ENCODE measurements around the gene IGSF8.
"Not testable (repeated sequence)": the region's sequence is repeated elsewhere in the genome, so short reads cannot be mapped to it uniquely, and the experiment has no call there.

IGSF8 gene

DNA sequence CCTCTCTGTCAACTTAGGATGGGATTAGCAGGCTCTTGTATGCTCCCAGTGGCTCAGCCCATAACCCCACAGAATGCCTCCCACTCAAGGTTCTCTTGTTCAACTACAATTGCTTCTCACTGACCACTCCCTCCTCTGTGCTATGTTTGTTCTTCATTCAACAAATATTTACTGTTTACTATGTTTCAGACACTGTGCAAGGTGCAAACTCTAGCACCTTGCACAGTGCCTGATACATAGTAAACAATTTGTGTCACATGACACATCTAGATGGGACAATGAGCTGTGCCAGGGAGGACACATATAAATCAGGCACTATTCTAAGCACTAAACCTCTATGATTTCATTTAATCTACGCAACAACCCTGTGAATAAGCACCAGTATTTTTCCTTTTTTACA is 32.5 kb upstream of the IGSF8 start:
- no peak for TF ChIP-seq POLR2A (IDR thresholded peaks at IDR 0.05; ENCODE audit: low read depth, low read length)
- no peak for DNase-seq (ENCODE audit: insufficient read length, low spot score)
- FAIRE-seq = no peak

DNA sequence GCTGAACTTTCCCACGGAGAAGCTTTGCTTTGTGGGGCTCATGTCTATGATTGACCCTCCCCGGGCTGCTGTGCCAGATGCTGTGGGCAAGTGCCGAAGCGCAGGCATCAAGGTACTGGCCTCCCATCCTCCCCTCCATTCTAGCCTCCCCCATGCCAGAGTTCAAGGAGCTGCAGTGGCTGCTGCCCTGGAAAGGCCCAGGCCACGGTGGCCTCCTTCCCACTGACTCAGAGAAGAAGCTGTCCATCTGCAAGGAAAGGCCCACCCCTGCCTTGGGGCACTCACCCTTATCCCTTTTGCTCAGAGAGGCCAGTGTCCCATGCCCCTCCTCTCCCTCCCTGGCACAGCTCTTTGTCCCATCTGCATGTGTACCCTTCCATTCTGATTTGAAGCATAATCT is 32.1 kb upstream of the IGSF8 start:
- no peak for TF ChIP-seq POLR2A (IDR thresholded peaks at IDR 0.05; ENCODE audit: low read depth, low read length)
- DNase-seq (ENCODE audit: insufficient read length, low spot score) (no peak), FAIRE-seq (no peak)

DNA sequence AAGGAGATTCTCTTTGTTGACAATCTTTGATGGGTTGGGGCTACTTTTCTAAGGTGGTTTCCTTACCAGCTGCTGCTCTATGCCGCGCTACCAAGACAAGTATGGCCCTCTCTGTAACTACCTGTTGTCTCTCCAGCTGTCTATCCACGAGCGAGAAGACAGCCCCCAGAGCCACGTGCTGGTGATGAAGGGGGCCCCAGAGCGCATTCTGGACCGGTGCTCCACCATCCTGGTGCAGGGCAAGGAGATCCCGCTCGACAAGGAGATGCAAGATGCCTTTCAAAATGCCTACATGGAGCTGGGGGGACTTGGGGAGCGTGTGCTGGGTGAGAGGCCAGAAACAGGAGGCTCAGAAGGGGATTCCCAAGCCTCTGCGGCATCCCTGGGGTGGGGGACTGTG is 31.5 kb upstream of the IGSF8 start:
- TF ChIP-seq POLR2A (IDR thresholded peaks at IDR 0.05; ENCODE audit: low read depth, low read length) = no peak
- DNase-seq (ENCODE audit: insufficient read length, low spot score) (no peak), FAIRE-seq (no peak)

DNA sequence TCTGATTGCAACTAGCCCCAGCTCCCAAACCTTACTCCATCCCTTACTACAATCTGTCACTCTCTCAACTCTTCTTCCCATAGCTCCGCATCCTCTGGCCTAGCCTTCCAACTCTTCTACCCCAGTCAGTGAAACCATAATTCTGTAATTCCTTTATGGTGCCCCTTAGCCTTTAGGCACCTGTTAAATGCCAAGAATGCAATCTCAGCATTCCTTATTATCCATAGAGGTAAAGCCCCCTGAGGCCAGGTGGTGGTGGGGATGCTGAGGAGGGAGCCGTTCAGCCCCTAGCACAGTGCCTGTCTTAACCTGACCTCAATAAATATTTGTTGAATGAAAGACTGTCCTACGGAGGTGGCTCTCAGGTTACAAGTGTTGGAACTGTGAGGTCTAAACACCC is 31.1 kb upstream of the IGSF8 start:
- no peak for TF ChIP-seq POLR2A (IDR thresholded peaks at IDR 0.05; ENCODE audit: low read depth, low read length)
- FAIRE-seq (no peak), DNase-seq (ENCODE audit: insufficient read length, low spot score) (no peak)

DNA sequence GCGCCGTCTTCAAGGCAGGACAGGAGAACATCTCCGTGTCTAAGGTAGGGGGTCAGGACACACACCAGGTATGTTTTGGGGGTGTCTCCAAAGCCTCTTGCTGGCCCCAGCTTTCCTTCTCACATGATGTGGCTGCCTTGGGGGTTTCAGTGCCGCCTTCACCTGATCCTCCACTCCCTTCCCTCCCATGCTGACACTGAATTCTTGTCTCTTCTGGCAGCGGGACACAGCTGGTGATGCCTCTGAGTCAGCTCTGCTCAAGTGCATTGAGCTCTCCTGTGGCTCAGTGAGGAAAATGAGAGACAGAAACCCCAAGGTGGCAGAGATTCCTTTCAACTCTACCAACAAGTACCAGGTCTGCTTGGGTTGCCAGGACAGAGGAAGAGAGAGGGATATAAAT is 30.6 kb upstream of the IGSF8 start:
- no peak for FAIRE-seq
- no peak for TF ChIP-seq POLR2A (IDR thresholded peaks at IDR 0.05; ENCODE audit: low read depth, low read length)

DNA sequence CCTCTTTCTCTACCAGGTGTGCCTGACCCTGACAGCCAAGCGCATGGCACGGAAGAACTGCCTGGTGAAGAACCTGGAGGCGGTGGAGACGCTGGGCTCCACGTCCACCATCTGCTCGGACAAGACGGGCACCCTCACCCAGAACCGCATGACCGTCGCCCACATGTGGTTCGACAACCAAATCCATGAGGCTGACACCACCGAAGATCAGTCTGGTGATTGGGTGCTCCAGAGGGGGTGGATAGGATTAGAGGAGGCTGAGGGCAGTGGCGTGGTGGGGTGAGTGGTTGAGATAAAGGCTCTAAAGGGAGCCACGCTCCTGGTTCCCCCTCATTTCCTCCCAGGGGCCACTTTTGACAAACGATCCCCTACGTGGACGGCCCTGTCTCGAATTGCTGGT is 30.2 kb upstream of the IGSF8 start:
- no peak for DNase-seq (ENCODE audit: insufficient read length, low spot score)
- no peak for FAIRE-seq
- TF ChIP-seq POLR2A (IDR thresholded peaks at IDR 0.05; ENCODE audit: low read depth, low read length) = no peak

More for the DNA sequence above, 30.6 kb upstream of the IGSF8 start:
- peak; percentile 69 for DNase-seq (ENCODE audit: insufficient read length, low spot score)

DNA sequence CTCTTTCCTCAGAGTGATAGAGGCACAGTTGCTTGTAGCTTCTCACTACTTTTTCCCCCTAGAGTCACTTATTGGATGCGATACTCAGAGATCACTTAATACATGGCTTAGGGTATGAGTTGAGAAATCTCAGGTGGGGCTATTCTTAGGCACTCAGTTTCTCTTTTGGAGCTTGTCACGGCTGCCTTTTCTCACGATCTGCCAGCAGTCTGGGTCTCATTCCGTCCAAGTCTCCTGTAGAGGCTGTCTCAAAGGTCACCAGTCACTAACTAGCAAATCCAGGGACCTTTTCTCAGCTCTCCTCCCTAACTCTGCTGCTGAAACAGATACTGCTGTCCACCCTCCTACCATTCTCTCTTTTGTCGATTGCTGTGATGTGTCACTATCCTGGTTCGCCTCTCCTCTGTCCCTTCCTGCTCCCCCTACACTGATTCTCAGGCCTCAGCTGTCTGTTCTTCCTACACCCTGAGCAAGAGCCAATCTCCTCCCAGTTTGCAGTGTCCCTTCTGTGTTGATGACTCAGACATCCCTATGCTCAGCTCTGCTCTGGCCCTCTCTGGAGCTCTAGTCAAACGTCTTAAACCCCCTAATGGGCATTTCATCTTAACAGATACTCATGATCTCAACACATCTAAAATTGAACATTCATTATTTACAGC is 29.6 kb upstream of the IGSF8 start:
- peak; percentile 71 for DNase-seq (ENCODE audit: insufficient read length, low spot score)
- no peak for TF ChIP-seq POLR2A (IDR thresholded peaks at IDR 0.05; ENCODE audit: low read depth, low read length)
- no peak for FAIRE-seq

DNA sequence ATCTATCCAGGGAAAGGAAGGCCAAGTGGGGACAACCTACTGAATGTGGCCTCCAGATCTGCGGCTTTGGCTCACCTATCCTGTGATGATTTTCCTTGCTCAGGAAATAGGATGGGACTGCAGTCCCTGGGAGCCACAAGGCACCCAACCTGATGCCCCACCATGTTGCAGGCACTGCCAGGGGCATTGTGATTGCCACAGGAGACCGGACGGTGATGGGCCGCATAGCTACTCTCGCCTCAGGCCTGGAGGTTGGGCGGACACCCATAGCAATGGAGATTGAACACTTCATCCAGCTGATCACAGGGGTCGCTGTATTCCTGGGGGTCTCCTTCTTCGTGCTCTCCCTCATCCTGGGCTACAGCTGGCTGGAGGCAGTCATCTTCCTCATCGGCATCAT is 29.0 kb upstream of the IGSF8 start:
- TF ChIP-seq POLR2A (IDR thresholded peaks at IDR 0.05; ENCODE audit: low read depth, low read length) = no peak
- no peak for DNase-seq (ENCODE audit: insufficient read length, low spot score)
- no peak for FAIRE-seq

DNA sequence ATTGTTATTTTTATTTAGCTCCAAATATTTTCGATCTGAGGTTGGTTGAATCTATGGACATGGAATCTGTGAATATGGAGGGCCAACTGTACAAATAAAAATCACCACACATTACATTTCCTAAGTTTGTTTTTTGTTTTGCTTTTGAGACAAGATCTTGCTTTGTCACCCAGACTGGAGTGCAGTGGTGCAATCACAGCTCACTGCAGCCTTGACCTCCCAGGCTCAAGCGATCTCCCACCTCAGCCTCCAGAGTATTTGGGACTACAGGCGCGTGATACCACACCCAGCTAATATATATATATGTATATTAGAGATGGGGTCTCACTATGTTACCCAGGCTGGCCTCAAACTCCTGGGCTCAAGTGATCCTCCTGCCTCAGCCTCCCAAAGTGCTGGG is 27.9 kb upstream of the IGSF8 start:
- FAIRE-seq = not testable (repeated sequence)

DNA sequence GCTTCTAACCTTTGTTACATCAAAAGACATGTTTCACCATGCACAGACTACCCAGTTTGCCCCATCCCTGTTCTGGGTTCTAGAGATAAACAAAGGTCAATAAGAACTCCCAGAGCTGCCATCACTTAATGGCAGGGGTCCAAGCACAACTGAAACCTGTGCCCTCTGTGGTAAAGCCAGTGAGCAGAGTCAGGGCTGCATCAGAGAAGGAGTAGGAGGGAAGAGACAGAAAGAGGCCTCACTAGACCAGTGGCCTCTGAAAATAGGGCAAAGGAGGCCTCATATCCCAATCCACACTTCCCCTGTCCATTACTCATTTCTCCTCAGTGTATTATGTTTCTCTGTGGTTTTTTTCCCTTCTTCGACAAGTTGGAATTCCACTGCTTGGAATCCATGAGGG is 27.3 kb upstream of the IGSF8 start:
- FAIRE-seq = peak; percentile 20
- peak; percentile 75 for DNase-seq (ENCODE audit: insufficient read length, low spot score)
- TF ChIP-seq POLR2A (IDR thresholded peaks at IDR 0.05; ENCODE audit: low read depth, low read length) = no peak

More for the DNA sequence above, 27.9 kb upstream of the IGSF8 start:
- DNase-seq (ENCODE audit: insufficient read length, low spot score) = not testable (repeated sequence)

DNA sequence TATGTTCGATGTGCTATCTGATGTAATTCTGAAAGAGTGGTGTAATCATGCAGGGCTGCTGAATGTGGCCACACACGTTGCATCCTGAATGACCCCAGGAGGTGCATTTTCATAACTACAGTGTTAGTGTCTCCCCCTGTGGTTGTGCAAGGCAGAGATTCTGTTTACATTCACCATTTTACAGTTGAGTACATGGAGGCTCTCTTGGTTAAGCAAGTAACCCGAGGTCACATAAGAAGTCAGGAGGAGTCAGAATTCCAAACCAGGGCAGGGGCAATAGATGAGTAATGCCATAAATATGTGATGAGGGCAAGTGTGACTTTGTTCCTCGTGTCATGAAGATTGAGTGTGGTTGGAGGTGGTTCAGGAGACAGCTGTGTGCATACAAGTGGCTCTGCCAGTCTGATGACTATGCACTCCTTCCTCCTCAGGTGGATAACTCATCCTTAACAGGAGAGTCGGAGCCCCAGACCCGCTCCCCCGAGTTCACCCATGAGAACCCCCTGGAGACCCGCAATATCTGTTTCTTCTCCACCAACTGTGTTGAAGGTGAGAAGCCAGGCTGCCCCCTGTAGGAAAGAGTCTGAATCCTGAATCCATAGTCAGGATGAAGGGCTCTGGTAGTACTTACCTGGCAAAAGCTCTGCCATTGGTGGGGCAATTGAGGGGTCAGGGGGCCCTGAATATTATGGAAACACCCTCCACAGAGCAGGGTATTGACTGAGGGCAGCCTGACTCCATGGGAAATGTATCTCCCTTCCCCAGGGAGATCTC is 26.5 kb upstream of the IGSF8 start:
- TF ChIP-seq POLR2A (IDR thresholded peaks at IDR 0.05; ENCODE audit: low read depth, low read length) = no peak
- FAIRE-seq (peak; percentile 75), DNase-seq (ENCODE audit: insufficient read length, low spot score) (peak; percentile 91)

DNA sequence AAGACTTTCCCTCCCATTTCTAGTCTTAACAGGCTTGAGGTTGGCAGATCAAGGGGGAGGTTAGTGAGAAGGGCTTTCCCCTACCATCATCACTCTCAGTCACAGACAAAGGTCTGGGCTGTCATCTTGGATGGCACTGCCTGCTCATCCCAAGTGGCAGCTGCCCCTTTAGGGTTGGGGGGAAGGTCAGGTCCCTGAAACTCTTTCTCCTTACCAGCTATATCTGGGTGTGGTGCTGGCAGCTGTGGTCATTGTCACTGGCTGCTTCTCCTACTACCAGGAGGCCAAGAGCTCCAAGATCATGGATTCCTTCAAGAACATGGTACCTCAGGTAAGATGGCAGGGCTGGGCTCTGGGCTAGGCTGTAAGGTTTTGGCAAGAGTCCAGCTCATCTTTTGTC is 25.3 kb upstream of the IGSF8 start:
- TF ChIP-seq POLR2A (IDR thresholded peaks at IDR 0.05; ENCODE audit: low read depth, low read length) = no peak
- FAIRE-seq (no peak), DNase-seq (ENCODE audit: insufficient read length, low spot score) (no peak)

DNA sequence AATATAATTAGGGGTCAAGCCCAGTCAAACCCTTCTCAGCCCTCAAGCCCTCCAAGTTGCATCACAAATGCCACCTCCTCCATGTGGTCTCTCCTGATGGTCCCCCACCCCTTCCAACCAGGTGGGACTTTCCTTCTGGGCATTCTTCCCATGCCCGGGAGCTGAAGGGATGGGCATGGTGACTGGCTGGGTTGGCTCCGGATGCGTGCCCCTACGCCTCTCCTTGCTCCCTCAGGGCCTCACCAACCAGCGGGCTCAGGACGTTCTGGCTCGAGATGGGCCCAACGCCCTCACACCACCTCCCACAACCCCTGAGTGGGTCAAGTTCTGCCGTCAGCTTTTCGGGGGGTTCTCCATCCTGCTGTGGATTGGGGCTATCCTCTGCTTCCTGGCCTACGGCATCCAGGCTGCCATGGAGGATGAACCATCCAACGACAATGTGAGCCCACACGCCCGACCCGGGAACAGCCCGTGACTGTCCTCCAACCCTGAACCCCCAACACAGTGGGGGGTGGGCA is 24.6 kb upstream of the IGSF8 start:
- TF ChIP-seq POLR2A (IDR thresholded peaks at IDR 0.05; ENCODE audit: low read depth, low read length) = no peak
- DNase-seq (ENCODE audit: insufficient read length, low spot score) (no peak), FAIRE-seq (no peak)

DNA sequence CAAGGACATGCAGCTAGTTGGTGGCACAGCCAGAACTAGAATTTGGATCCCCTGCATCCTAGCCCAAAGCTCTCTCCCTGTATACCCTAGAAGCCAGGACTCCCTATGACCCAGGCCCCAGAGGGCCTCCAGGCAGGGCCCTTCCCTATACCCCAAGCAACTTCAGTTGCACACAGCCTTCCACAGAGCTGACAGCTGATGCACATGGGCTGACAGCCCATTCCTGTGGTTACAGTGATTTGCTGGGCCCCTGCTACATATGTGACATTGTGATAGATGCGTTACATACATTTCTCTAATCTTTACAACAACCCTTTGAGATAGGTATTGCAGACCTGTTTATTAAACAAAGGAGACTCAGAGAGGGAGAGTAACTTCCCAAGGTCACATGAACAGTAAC is 23.0 kb upstream of the IGSF8 start:
- DNase-seq (ENCODE audit: insufficient read length, low spot score) (no peak), FAIRE-seq (no peak)
- no peak for TF ChIP-seq POLR2A (IDR thresholded peaks at IDR 0.05; ENCODE audit: low read depth, low read length)

DNA sequence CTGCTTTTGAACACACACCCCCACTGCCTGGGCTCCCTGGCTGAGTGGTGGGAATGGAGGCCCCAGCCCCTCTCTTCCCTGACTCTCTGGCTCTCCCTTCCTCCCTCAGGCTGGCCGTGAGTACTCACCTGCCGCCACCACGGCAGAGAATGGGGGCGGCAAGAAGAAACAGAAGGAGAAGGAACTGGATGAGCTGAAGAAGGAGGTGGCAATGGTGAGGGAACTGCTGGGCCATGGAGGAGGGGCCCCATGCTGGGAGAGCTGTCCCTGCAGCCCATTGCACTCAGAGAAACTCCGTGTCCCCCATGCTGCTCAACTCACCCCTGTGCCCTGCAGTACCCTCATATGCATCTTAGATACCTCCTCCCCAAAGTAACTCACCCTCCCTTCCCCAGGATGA is 22.4 kb upstream of the IGSF8 start:
- FAIRE-seq = no peak
- DNase-seq (ENCODE audit: insufficient read length, low spot score) = no peak
- TF ChIP-seq POLR2A (IDR thresholded peaks at IDR 0.05; ENCODE audit: low read depth, low read length) = no peak

Data from H54 (cell line).